OCI-LY1 (cell line): ENCODE results near the gene VWA2.

ENCODE experiments used
- H2AFZ ChIP-seq: fragments of 200-600 bp; sonication (generic), shearing (Covaris generic); 2 replicates; pipeline ENCODE4 v1.6.0; 2014; ENCODE audit warnings: antibody characterized with exemption, mild to moderate bottlenecking, low read length
- H3F3A ChIP-seq: fragments of 200-600 bp; sonication (generic), shearing (Covaris generic); 2 replicates; pipeline ENCODE4 v1.6.0; 2014; ENCODE audit warnings: mild to moderate bottlenecking, antibody characterized with exemption, low read length, moderate library complexity; ENCODE audit not compliant: insufficient read depth
- H3K27ac ChIP-seq: fragments of 200-600 bp; sonication (generic); 2 replicates; pipeline ENCODE4 v1.5.1; 2014; ENCODE audit warnings: low read length, mixed run types, mild to moderate bottlenecking, low read depth; ENCODE audit not compliant: poor library complexity, severe bottlenecking
- H3K27me3 ChIP-seq: fragments of 200-600 bp; sonication (generic); 2 replicates; pipeline ENCODE4 v1.6.0; 2014; ENCODE audit warnings: antibody characterized with exemption, mild to moderate bottlenecking, low read length, moderate library complexity; ENCODE audit not compliant: insufficient read depth
- H3K36me3 ChIP-seq: fragments of 200-600 bp; sonication (generic); 2 replicates; pipeline ENCODE4 v1.6.1; 2014; ENCODE audit warnings: mild to moderate bottlenecking, antibody characterized with exemption, low read length, moderate library complexity, mixed read lengths; ENCODE audit not compliant: insufficient read depth
- H3K4me1 ChIP-seq: fragments of 200-600 bp; sonication (generic); 2 replicates; pipeline ENCODE4 v1.5.1; 2014; ENCODE audit warnings: mild to moderate bottlenecking, low read length, moderate library complexity; ENCODE audit not compliant: insufficient read depth, severe bottlenecking
- H3K4me2 ChIP-seq: fragments of 200-600 bp; sonication (generic), shearing (Covaris generic); 2 replicates; pipeline ENCODE4 v1.6.1; 2014; ENCODE audit warnings: low read length
- H3K4me3 ChIP-seq: fragments of 200-600 bp; sonication (generic); 2 replicates; pipeline ENCODE4 v1.5.1; 2014; ENCODE audit warnings: low read length, low read depth, mild to moderate bottlenecking, mixed read lengths; ENCODE audit not compliant: poor library complexity, severe bottlenecking
- H3K79me2 ChIP-seq: fragments of 200-600 bp; shearing (Covaris generic); 2 replicates; pipeline ENCODE4 v1.6.1; 2016; ENCODE audit warnings: mixed run types, low read length, mixed read lengths; ENCODE audit not compliant: insufficient read depth
- H3K9ac ChIP-seq: fragments of 200-600 bp; sonication (generic), shearing (Covaris generic); 2 replicates; pipeline ENCODE4 v1.6.1; 2014; ENCODE audit warnings: mild to moderate bottlenecking, low read length, mixed read lengths
- H3K9me2 ChIP-seq: fragments of 200-600 bp; sonication (generic), shearing (Covaris generic); 2 replicates; pipeline ENCODE4 v1.6.1; 2014; ENCODE audit warnings: low read depth, mild to moderate bottlenecking, low read length, mixed read lengths
- H3K9me3 ChIP-seq: fragments of 200-600 bp; shearing (Covaris generic); 2 replicates; pipeline ENCODE4 v1.6.1; 2014; ENCODE audit warnings: low read length, mixed read lengths
- H4K20me1 ChIP-seq: fragments of 200-600 bp; sonication (generic), shearing (Covaris generic); 2 replicates; pipeline ENCODE4 v1.6.0; 2016; ENCODE audit warnings: mild to moderate bottlenecking, low read length; ENCODE audit not compliant: insufficient read depth
- EZH2 ChIP-seq: fragments of 200-600 bp; sonication (generic), shearing (Covaris generic); IDR thresholded peaks from 2 replicates; pipeline ENCODE4 v1.8.0; 2017; ENCODE audit warnings: borderline replicate concordance, mixed run types, mild to moderate bottlenecking, antibody characterized with exemption, low read length, moderate library complexity, mixed read lengths
- TF ChIP-seq, protein P1 (sequence below): fragments of 200-600 bp; sonication (generic), shearing (Covaris generic); IDR thresholded peaks from 2 replicates; pipeline ENCODE4 v1.5.1; 2017; ENCODE audit warnings: mild to moderate bottlenecking, antibody characterized with exemption, low read length, moderate library complexity, mixed read lengths

The VWA2 gene

DNA sequence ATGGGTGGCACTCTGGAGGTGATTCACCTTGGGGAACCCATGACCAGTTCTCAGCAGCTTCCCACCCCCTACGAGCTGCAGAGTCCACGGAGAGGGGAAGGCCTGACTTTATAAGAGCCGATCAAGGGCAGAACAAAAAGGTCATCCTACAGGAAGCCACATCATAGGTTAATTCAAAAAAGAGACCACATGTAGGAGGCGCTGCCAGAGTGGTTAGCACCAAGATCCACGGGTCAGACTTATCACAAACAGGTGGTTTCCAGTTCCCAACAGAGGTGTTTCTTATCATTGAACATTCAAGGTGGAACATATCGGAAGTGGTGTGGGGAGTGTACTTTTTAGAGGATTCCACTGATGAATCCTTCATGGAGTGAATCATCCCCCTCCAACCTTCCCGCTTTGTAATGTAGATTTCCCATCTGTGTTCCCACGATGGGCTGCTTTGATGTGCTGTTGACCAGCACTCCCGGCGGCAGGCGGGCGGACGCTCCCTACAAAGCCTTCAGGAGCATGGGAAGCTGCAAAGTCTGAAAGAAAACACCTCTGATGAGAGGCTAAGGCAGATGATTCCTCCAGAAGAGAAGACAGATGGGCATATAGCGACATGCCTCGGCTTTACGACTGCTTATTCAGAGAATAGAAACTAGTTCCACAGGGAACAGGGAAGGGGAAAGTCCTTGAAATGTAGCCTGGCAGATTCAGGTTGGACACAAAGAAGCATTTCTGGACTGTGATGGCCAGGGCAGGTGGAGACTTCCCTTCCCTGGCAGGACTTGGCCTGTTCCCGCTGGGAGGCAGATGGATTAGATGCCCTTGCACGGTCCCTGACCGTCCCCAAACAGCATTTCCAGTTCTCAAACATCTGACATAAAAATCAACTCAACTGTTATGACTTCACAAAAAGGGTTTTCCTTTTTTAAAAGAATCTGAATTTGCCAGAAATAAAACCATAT is 98.7 kb downstream of the VWA2 start:
- no peaks in the 10 kb centered on the region for H3K79me2 ChIP-seq

DNA sequence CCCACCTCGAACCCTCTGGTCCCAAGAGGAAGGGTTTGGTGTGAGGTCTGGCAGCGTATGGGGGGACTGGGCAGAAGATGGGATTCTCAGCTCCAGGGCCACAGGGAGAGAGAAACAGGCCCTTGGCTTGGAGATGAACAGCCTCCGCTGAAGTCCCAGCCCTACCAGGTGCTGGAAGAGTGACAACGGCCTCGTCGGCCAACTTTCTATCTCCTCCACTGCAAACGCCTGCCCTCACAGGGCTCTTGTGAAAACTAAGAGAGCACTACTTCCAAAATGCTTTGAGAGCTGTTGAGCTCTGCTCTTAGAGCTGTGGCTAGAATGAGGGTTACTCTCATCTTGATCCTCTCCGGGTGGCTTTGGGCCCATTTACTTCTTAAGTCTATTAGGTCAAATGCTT is 101.8 kb downstream of the VWA2 start:
- no peaks in the 10 kb centered on the region for H3F3A ChIP-seq
- H3K27me3 ChIP-seq = no peaks in the 10 kb centered on the region
- TF ChIP-seq, protein P1, sequence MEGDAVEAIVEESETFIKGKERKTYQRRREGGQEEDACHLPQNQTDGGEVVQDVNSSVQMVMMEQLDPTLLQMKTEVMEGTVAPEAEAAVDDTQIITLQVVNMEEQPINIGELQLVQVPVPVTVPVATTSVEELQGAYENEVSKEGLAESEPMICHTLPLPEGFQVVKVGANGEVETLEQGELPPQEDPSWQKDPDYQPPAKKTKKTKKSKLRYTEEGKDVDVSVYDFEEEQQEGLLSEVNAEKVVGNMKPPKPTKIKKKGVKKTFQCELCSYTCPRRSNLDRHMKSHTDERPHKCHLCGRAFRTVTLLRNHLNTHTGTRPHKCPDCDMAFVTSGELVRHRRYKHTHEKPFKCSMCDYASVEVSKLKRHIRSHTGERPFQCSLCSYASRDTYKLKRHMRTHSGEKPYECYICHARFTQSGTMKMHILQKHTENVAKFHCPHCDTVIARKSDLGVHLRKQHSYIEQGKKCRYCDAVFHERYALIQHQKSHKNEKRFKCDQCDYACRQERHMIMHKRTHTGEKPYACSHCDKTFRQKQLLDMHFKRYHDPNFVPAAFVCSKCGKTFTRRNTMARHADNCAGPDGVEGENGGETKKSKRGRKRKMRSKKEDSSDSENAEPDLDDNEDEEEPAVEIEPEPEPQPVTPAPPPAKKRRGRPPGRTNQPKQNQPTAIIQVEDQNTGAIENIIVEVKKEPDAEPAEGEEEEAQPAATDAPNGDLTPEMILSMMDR = no peak
- no peak for TF ChIP-seq EZH2
- no peak overlapping the region for H2AFZ ChIP-seq
- H3K9me3 ChIP-seq = no peaks in the 10 kb centered on the region
- no peaks in the 10 kb centered on the region for H3K4me1 ChIP-seq
- no peaks in the 10 kb centered on the region for H4K20me1 ChIP-seq
- H3K4me2 ChIP-seq = no peak overlapping the region
- no peak overlapping the region for H3K9ac ChIP-seq
- no peaks in the 10 kb centered on the region for H3K79me2 ChIP-seq
- no peak overlapping the region for H3K4me3 ChIP-seq
- H3K36me3 ChIP-seq = no peaks in the 10 kb centered on the region
- H3K9me2 ChIP-seq = no peaks in the 10 kb centered on the region
- no peak overlapping the region for H3K27ac ChIP-seq

More for the DNA sequence above, 98.7 kb downstream of the VWA2 start:
- Histone ChIP-seq H3K4me1 (no peaks in the 10 kb centered on the region), H3K9ac (no peak overlapping the region), H2AFZ (no peak overlapping the region), H4K20me1 (no peaks in the 10 kb centered on the region), H3K27me3 (no peaks in the 10 kb centered on the region), H3K9me3 (no peaks in the 10 kb centered on the region), H3K4me3 (no peak overlapping the region), H3K36me3 (no peaks in the 10 kb centered on the region), H3K9me2 (no peaks in the 10 kb centered on the region), H3K27ac (no peak overlapping the region), H3K4me2 (no peak overlapping the region), H3F3A (no peaks in the 10 kb centered on the region)
- TF ChIP-seq, protein P1 = no peak
- no peak for TF ChIP-seq EZH2
